ENCODE data around the gene RAB11FIP3. TPM values are rescaled to one million over a fixed set of nuclear protein-coding genes. Genes with fewer than 3 reads are reported as not detected.

Gene RAB11FIP3
- total RNA-seq, 1 experiment from 2014 or later = 33.7 TPM

GRCh38 chr16:567373-568256 lies 142.2 kb downstream of the RAB11FIP3 start:
- intact Hi-C loops (cut with micrococcal nuclease; ENCODE audit: unreplicated experiment) = no loop called here
- no peak for DNase-seq
- Mint-ChIP-seq H3K4me3 (ENCODE audit: low read depth, unreplicated experiment) (no peak overlapping the region), H3K36me3 (ENCODE audit: insufficient read depth, unreplicated experiment) (peaks cover 31% of the 10 kb centered on the region), H3K9me3 (ENCODE audit: low read depth, unreplicated experiment) (no peaks in the 10 kb centered on the region), H3K27me3 (ENCODE audit: unreplicated experiment) (peaks cover 38% of the 10 kb centered on the region), H3K27ac (ENCODE audit: unreplicated experiment) (no peak overlapping the region), H3K4me1 (ENCODE audit: low read depth, unreplicated experiment) (peaks cover 16% of the 10 kb centered on the region)
- CTCF ChIA-PET = no interaction called here
- no TSS peak for BruUV-seq (replicated peaks)
- TF ChIP-seq CTCF (IDR thresholded peaks at IDR 0.05; ENCODE audit: unreplicated experiment) = no peak

- peaks cover 16% of the 10 kb centered on the region for H3K4me1 Mint-ChIP-seq (ENCODE audit: low read depth, unreplicated experiment)
- H3K36me3 Mint-ChIP-seq (ENCODE audit: insufficient read depth, unreplicated experiment) = peaks cover 31% of the 10 kb centered on the region
- no peaks in the 10 kb centered on the region for H3K9me3 Mint-ChIP-seq (ENCODE audit: low read depth, unreplicated experiment)
- peak overlapping the region; percentile 58 for H3K4me3 Mint-ChIP-seq (ENCODE audit: low read depth, unreplicated experiment)
- CTCF ChIA-PET = interaction anchor here (0.6 kb wide), 2 partner anchors 219 to 346 kb away, joined by 6 to 8 read pairs; partner anchors contain the start of gene RPUSD1
- no TSS peak for BruUV-seq (replicated peaks)
- DNase-seq = no peak
- TF ChIP-seq CTCF (IDR thresholded peaks at IDR 0.05; ENCODE audit: unreplicated experiment) = no peak
- peaks cover 27% of the 10 kb centered on the region for H3K27me3 Mint-ChIP-seq (ENCODE audit: unreplicated experiment)
- intact Hi-C loops (cut with micrococcal nuclease; ENCODE audit: unreplicated experiment) = no loop called here
- H3K27ac Mint-ChIP-seq (ENCODE audit: unreplicated experiment) = peak overlapping the region; percentile 72
These were observed 143.2 kb downstream of the RAB11FIP3 start for GRCh38 chr16:568401-569258.

- H3K36me3 Mint-ChIP-seq (ENCODE audit: insufficient read depth, unreplicated experiment) = peaks cover 31% of the 10 kb centered on the region
- no TSS peak for BruUV-seq (replicated peaks)
- TF ChIP-seq CTCF (IDR thresholded peaks at IDR 0.05; ENCODE audit: unreplicated experiment) = no peak
- intact Hi-C loops (cut with micrococcal nuclease; ENCODE audit: unreplicated experiment) = no loop called here
- peak within 1 kb of the TSS; percentile 72 for H3K27ac Mint-ChIP-seq (ENCODE audit: unreplicated experiment)
- H3K4me3 Mint-ChIP-seq (ENCODE audit: low read depth, unreplicated experiment) = peak within 1 kb of the TSS; percentile 58
- peaks cover 16% of the 10 kb centered on the region for H3K4me1 Mint-ChIP-seq (ENCODE audit: low read depth, unreplicated experiment)
- no peaks in the 10 kb centered on the region for H3K9me3 Mint-ChIP-seq (ENCODE audit: low read depth, unreplicated experiment)
- DNase-seq = peak; percentile 70
- CTCF ChIA-PET = interaction anchor here (0.6 kb wide), 1 partner anchor 218 kb away, joined by 8 read pairs; the partner anchor contains the start of gene RPUSD1
- peaks cover 20% of the 10 kb centered on the region for H3K27me3 Mint-ChIP-seq (ENCODE audit: unreplicated experiment)
These were observed 144.2 kb downstream of the RAB11FIP3 start, which contains the start of gene PIGQ for GRCh38 chr16:569445-570254. Gene PIGQ (plus strand): TSS chr16:569968. CDS start chr16:574075, 4,107 bp downstream.

Small RNA genes lying within 50 kb of the gene (microRNA-seq; reads per million reads assigned to microRNA genes)
- gene MIR3176 (85.4 reads per million, percentile 62 among the genes with 10 or more reads in this experiment), gene MIR5587 (2.1 reads per million)

Other genes starting within 250 kb of the RAB11FIP3 start
- gene HBA1, start 249.0 kb upstream of the RAB11FIP3 start, total RNA-seq (2022) = not detected in 2 replicates
- gene HBQ1, start 245.2 kb upstream of the RAB11FIP3 start, total RNA-seq (2022) = not detected in 2 replicates
- gene LUC7L, start 196.2 kb upstream of the RAB11FIP3 start, total RNA-seq (2022) = 74.6 and 79.3 TPM in 2 replicates
- gene FAM234A, start 190.8 kb upstream of the RAB11FIP3 start, total RNA-seq (2022) = 118 and 130 TPM in 2 replicates
- gene RGS11, start 149.7 kb upstream of the RAB11FIP3 start, total RNA-seq (2022) = 0.85 and 1.7 TPM in 2 replicates
- gene ARHGDIG, start 145.1 kb upstream of the RAB11FIP3 start, total RNA-seq (2022) = 0.29 TPM in 1 of 2 replicates, not detected in the other
- 0.71 TPM in 1 of 2 replicates, not detected in the other for gene PDIA2, start 142.5 kb upstream of the RAB11FIP3 start, total RNA-seq (2022)
- gene AXIN1, start 72.9 kb upstream of the RAB11FIP3 start, total RNA-seq (2022) = 49.8 and 52.5 TPM in 2 replicates
- gene MRPL28, start 55.1 kb upstream of the RAB11FIP3 start, total RNA-seq (2022) = 115 and 126 TPM in 2 replicates
- 70.0 and 78.5 TPM in 2 replicates for gene PGAP6, start 43.7 kb upstream of the RAB11FIP3 start, total RNA-seq (2022)
- gene NME4, start 28.4 kb upstream of the RAB11FIP3 start, total RNA-seq (2022) = 88.2 and 96.5 TPM in 2 replicates
- 41.2 and 49.6 TPM in 2 replicates for gene DECR2, start 23.8 kb upstream of the RAB11FIP3 start, total RNA-seq (2022)
- 108 and 120 TPM in 2 replicates for gene CAPN15, start 102.1 kb downstream of the RAB11FIP3 start, total RNA-seq (2022)
- gene PRR35, start 134.7 kb downstream of the RAB11FIP3 start, total RNA-seq (2022) = not detected in 2 replicates
- not detected in 2 replicates for gene NHLRC4, start 141.4 kb downstream of the RAB11FIP3 start, total RNA-seq (2022)
- 101 and 106 TPM in 2 replicates for gene PIGQ, start 144.3 kb downstream of the RAB11FIP3 start, total RNA-seq (2022)
- gene RAB40C, start 164.4 kb downstream of the RAB11FIP3 start, total RNA-seq (2022) = 35.6 and 36.5 TPM in 2 replicates
- gene WFIKKN1, start 205.3 kb downstream of the RAB11FIP3 start, total RNA-seq (2022) = 0.66 and 0.90 TPM in 2 replicates
- gene METTL26, start 210.7 kb downstream of the RAB11FIP3 start, total RNA-seq (2022) = 117 and 121 TPM in 2 replicates
- 56.3 and 60.7 TPM in 2 replicates for gene MCRIP2, start 216.2 kb downstream of the RAB11FIP3 start, total RNA-seq (2022)
- 142 and 162 TPM in 2 replicates for gene WDR90, start 223.7 kb downstream of the RAB11FIP3 start, total RNA-seq (2022)
- gene RHOT2, start 242.5 kb downstream of the RAB11FIP3 start, total RNA-seq (2022) = 154 and 163 TPM in 2 replicates

Measured in Calu3 (cell line).